ENCODE results near the gene ALDH1A2.

GRCh38 chr15:57931570-57931969, 133.9 kb downstream of the ALDH1A2 start:
- TF ChIP-seq, protein P1, sequence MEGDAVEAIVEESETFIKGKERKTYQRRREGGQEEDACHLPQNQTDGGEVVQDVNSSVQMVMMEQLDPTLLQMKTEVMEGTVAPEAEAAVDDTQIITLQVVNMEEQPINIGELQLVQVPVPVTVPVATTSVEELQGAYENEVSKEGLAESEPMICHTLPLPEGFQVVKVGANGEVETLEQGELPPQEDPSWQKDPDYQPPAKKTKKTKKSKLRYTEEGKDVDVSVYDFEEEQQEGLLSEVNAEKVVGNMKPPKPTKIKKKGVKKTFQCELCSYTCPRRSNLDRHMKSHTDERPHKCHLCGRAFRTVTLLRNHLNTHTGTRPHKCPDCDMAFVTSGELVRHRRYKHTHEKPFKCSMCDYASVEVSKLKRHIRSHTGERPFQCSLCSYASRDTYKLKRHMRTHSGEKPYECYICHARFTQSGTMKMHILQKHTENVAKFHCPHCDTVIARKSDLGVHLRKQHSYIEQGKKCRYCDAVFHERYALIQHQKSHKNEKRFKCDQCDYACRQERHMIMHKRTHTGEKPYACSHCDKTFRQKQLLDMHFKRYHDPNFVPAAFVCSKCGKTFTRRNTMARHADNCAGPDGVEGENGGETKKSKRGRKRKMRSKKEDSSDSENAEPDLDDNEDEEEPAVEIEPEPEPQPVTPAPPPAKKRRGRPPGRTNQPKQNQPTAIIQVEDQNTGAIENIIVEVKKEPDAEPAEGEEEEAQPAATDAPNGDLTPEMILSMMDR (IDR thresholded peaks at IDR 0.05): no peak
- TF ChIP-seq POLR2AphosphoS5 (IDR thresholded peaks at IDR 0.05; ENCODE audit: low read depth, low read length): no peak
- TF ChIP-seq SIN3A (IDR thresholded peaks at IDR 0.05; ENCODE audit: borderline replicate concordance, insufficient read depth, low read depth, low read length): no peak
- TF ChIP-seq REST (IDR thresholded peaks at IDR 0.05; ENCODE audit: insufficient read depth in 1 of 2, low read depth in 2 of 2, low read length in 1 of 2): no peak
- no peak for TF ChIP-seq TCF7L2 (IDR thresholded peaks at IDR 0.05; ENCODE audit: low read depth, low read length)

All from Panc1 (cell line).